HepG2 (cell line): ENCODE data around the gene MYO18B. TPM values are rescaled to one million over a fixed set of nuclear protein-coding genes. Genes with fewer than 3 reads are reported as not detected.

ENCODE experiments used
- ATAC-seq: fragments of 200-7000 bp; cut with Tn5 transposase; 3 replicates; pipeline ENCODE4 v1.9.1; 2020; ENCODE audit warnings: mild to moderate bottlenecking, moderate library complexity
- BruUV-seq: library from RNA; stranded (reverse); fragments of 400-500 nt; replicated peaks from 2 replicates; lab custom pipeline; 2021; lab: Mats Ljungman, UMichigan
- CTCF ChIA-PET: fragments of 300-600 bp; formaldehyde crosslinking; extraction: SDS; loops from one replicate; lab custom pipeline; 2021; ENCODE audit warnings: low total read pairs, inconsistent platforms, low intra/inter-chr PET ratio; lab: Yijun Ruan, JAX
- POLR2A ChIA-PET: fragments of 350-600 bp; sonication (Branson Sonifier 250); formaldehyde crosslinking; loops from one replicate; lab custom pipeline; 2020; ENCODE audit warnings: antibody characterized with exemption, inconsistent platforms; lab: Yijun Ruan, JAX
- DNase-seq: peaks from one replicate; pipeline ENCODE4 v3.0.0-alpha.2; 2015; ENCODE audit warnings: low spot score
- FAIRE-seq: peaks from 3 replicates; lab custom pipeline; 2011; peaks lifted over from hg19 to GRCh38; lab: Jason Lieb, UNC
- H2AFZ ChIP-seq: one replicate; pipeline ENCODE4 v1.6.1; 2011; ENCODE audit warnings: low read length, inconsistent platforms
- H3K27ac ChIP-seq: fragments of 300-600 bp; 3 replicates; pipeline ENCODE4 v1.8.0; 2011; ENCODE audit warnings: mixed run types, mild to moderate bottlenecking, mixed read lengths, low read length, inconsistent platforms; ENCODE audit not compliant: insufficient read depth; ENCODE audit errors: extremely low read length
- H3K27me3 ChIP-seq, 2 experiments: fragments of 200-600 bp in 1 of 2; 2 replicates in 1 of 2; 3 replicates in 1 of 2; pipeline versions ENCODE4 v1.6.0 to v1.8.0; 2011; ENCODE audit warnings: low read length in 2 of 2, mild to moderate bottlenecking in 2 of 2, moderate library complexity in 2 of 2, inconsistent platforms in 1 of 2; ENCODE audit not compliant: insufficient read depth in 2 of 2, control insufficient read depth in 1 of 2
- H3K36me3 ChIP-seq, 2 experiments: fragments of 200-600 bp in 1 of 2; replicated peaks in 1 of 2; 2 replicates in 1 of 2; 3 replicates in 1 of 2; pipeline versions ENCODE4 v1.5.1 to v1.8.0; 2011; ENCODE audit warnings: low read length in 2 of 2, inconsistent platforms in 1 of 2; ENCODE audit not compliant: insufficient read depth in 2 of 2, control insufficient read depth in 1 of 2
- H3K4me1 ChIP-seq: 2 replicates; pipeline ENCODE4 v1.5.1; 2012; ENCODE audit warnings: low read length, inconsistent platforms; ENCODE audit not compliant: insufficient read depth
- H3K4me2 ChIP-seq: 2 replicates; pipeline ENCODE4 v1.6.0; 2011; ENCODE audit warnings: low read depth, low read length, inconsistent platforms
- H3K4me3 ChIP-seq, 3 experiments: fragments of 200-600 bp in 1 of 3; sonication (generic), shearing (Covaris generic) in 1 of 3; replicated peaks in 1 of 3; 2 replicates each; pipeline ENCODE4 v1.5.1; 2011 to 2016; ENCODE audit warnings: low read length in 3 of 3, inconsistent platforms in 2 of 3, low read depth in 2 of 3, mild to moderate bottlenecking in 2 of 3, control low read depth in 1 of 3, mixed read lengths in 1 of 3; ENCODE audit not compliant: insufficient read depth in 1 of 3
- H3K79me2 ChIP-seq: one replicate; pipeline ENCODE4 v1.6.1; 2011; ENCODE audit warnings: low read length, inconsistent platforms; ENCODE audit not compliant: insufficient read depth
- H3K9ac ChIP-seq: 2 replicates; pipeline ENCODE4 v1.6.0; 2011; ENCODE audit warnings: mild to moderate bottlenecking, low read depth, low read length, inconsistent platforms; ENCODE audit not compliant: insufficient read depth
- H3K9me3 ChIP-seq: 2 replicates; pipeline ENCODE4 v1.5.1; 2012; ENCODE audit warnings: mild to moderate bottlenecking, low read length
- H4K20me1 ChIP-seq: 2 replicates; pipeline ENCODE4 v1.6.0; 2011; ENCODE audit warnings: inconsistent platforms, mild to moderate bottlenecking, low read length, moderate library complexity; ENCODE audit not compliant: insufficient read depth
- ETV5 ChIP-seq: IDR thresholded peaks from 2 replicates; pipeline ENCODE4 v1.6.1; 2018; ENCODE audit warnings: missing biosample characterization, missing genetic modification reagents, inconsistent platforms, borderline replicate concordance
- GLI4 ChIP-seq: sonication (generic); formaldehyde crosslinking; IDR thresholded peaks from 2 replicates; pipeline ENCODE4 v1.5.1; 2020; ENCODE audit warnings: missing genetic modification reagents, mild to moderate bottlenecking, moderate library complexity, borderline replicate concordance
- HDAC1 ChIP-seq: sonication (generic); formaldehyde crosslinking; IDR thresholded peaks from 2 replicates; pipeline ENCODE4 v1.5.1; 2020; ENCODE audit warnings: mild to moderate bottlenecking, missing genetic modification reagents
- HOXA7 ChIP-seq: sonication (generic); formaldehyde crosslinking; IDR thresholded peaks from 2 replicates; pipeline ENCODE4 v1.8.1; 2022; ENCODE audit warnings: mild to moderate bottlenecking, missing genetic modification reagents, moderate library complexity
- ISX ChIP-seq: sonication (generic); formaldehyde crosslinking; conservative IDR thresholded peaks from 2 replicates; pipeline ENCODE4 v1.5.0; 2020; ENCODE audit warnings: missing genetic modification reagents
- NFATC3 ChIP-seq: sonication (generic); formaldehyde crosslinking; IDR thresholded peaks from 2 replicates; pipeline ENCODE4 v1.5.1; 2020; ENCODE audit warnings: mild to moderate bottlenecking, missing genetic modification reagents
- PRPF4 ChIP-seq: fragments of 200-400 bp; formaldehyde crosslinking; IDR thresholded peaks from 2 replicates; pipeline ENCODE4 v1.6.1; 2016; ENCODE audit warnings: low read length, low read depth; ENCODE audit not compliant: poor library complexity, severe bottlenecking
- RFX3 ChIP-seq: IDR thresholded peaks from 2 replicates; pipeline ENCODE4 v1.6.1; 2016; ENCODE audit warnings: missing biosample characterization, missing genetic modification reagents
- THRA ChIP-seq: sonication (generic); formaldehyde crosslinking; IDR thresholded peaks from 2 replicates; pipeline ENCODE4 v1.4.0; 2020; ENCODE audit warnings: missing genetic modification reagents, borderline replicate concordance
- TSC22D2 ChIP-seq: sonication (generic); formaldehyde crosslinking; IDR thresholded peaks from 2 replicates; pipeline ENCODE4 v1.5.1; 2020; ENCODE audit warnings: missing genetic modification reagents, mild to moderate bottlenecking, borderline replicate concordance
- ZNF17 ChIP-seq: sonication (generic); formaldehyde crosslinking; IDR thresholded peaks from 2 replicates; pipeline ENCODE4 v1.5.0; 2020; ENCODE audit warnings: mild to moderate bottlenecking, missing genetic modification reagents
- ZNF230 ChIP-seq: sonication (generic); formaldehyde crosslinking; IDR thresholded peaks from 2 replicates; pipeline ENCODE4 v1.4.0; 2020; ENCODE audit warnings: mild to moderate bottlenecking, missing genetic modification reagents
- ZNF251 ChIP-seq: sonication (generic); formaldehyde crosslinking; IDR thresholded peaks from 2 replicates; pipeline ENCODE4 v1.9.0; 2021; ENCODE audit warnings: mild to moderate bottlenecking, missing genetic modification reagents
- ZNF275 ChIP-seq: sonication (generic); formaldehyde crosslinking; IDR thresholded peaks from 2 replicates; pipeline ENCODE4 v1.8.0; 2022; ENCODE audit warnings: missing genetic modification reagents, mild to moderate bottlenecking, inconsistent platforms, borderline replicate concordance
- ZNF30 ChIP-seq: sonication (generic); formaldehyde crosslinking; IDR thresholded peaks from 2 replicates; pipeline ENCODE4 v1.5.0; 2020; ENCODE audit warnings: mild to moderate bottlenecking, missing genetic modification reagents
- ZNF317 ChIP-seq: sonication (generic); formaldehyde crosslinking; IDR thresholded peaks from 2 replicates; pipeline ENCODE4 v1.5.0; 2020; ENCODE audit warnings: mild to moderate bottlenecking, missing genetic modification reagents
- ZNF549 ChIP-seq: sonication (generic); formaldehyde crosslinking; IDR thresholded peaks from 2 replicates; pipeline ENCODE4 v1.5.0; 2020; ENCODE audit warnings: missing genetic modification reagents
- ZSCAN22 ChIP-seq: sonication (generic); formaldehyde crosslinking; IDR thresholded peaks from 2 replicates; pipeline ENCODE4 v1.4.0; 2020; ENCODE audit warnings: mild to moderate bottlenecking, missing genetic modification reagents
- WGBS: methylation state at CpG from one replicate; pipeline ENCODE4 v1.1.6; 2017; ENCODE audit warnings: low lambda C conversion rate; 5-methylcytosine and 5-hydroxymethylcytosine counted together
- in situ Hi-C: cut with HindIII; loops from 2 replicates; pipeline ENCODE4 v1.10.0; 2017; ENCODE audit warnings: low pct_unique_long_range_greater_than_20kb; ENCODE audit not compliant: extremely low pct_ligation_motif_present
- intact Hi-C: fragments of 100-400 bp; cut with micrococcal nuclease; formaldehyde crosslinking; loops from one replicate; pipeline ENCODE4 v1.10.0; 2022; ENCODE audit not compliant: unreplicated experiment
- polyA plus RNA-seq, 8 experiments: library from polyadenylated mRNA; depleted of rRNA in 3 of 8; stranded (reverse) in 7 of 8; unstranded in 1 of 8; fragments of >200 nt; fragmentation: Illumina TruSeq in 4 of 8; extraction: Trizol in 4 of 8; gene quantifications; 2 replicates each; pipeline versions ENCODE4 v1.2.1 to v1.2.3, GENCODE V29; 2011 to 2016; ENCODE audit warnings: low read depth in 4 of 8, missing spikeins in 1 of 8, mixed read lengths in 1 of 8; ENCODE audit not compliant: insufficient read depth in 1 of 8
- total RNA-seq, 5 experiments: library from RNA; depleted of rRNA; stranded (reverse); fragments of >200 nt; fragmentation: Illumina TruSeq; extraction: Trizol; gene quantifications; 2 replicates each; pipeline ENCODE4 v1.2.3, GENCODE V29; 2016; ENCODE audit warnings: low read depth in 1 of 5

MYO18B gene
- total and polyA plus RNA-seq, 2 of the 13 experiments (the other 11 are each of a cell fraction or from before 2014, with no cell fraction given), result 0.01 TPM; not detected in 1

GRCh38 chr22:26047920-26048319, 305.9 kb downstream of the MYO18B start:
- 43% methylated on average over 8 of the region's 8 CpGs for WGBS
- in situ Hi-C loops (no loop called here), intact Hi-C loops (no loop called here)
- Histone ChIP-seq H3K9me3 (no peaks in the 10 kb centered on the region), H2AFZ (no peak overlapping the region), H3K4me1 (no peaks in the 10 kb centered on the region), H4K20me1 (no peaks in the 10 kb centered on the region), H3K27me3 (0 out of 5 replicates have a peak, but pooled peaks cover 0 to 7% of the 10 kb centered on the region in 2 experiments), H3K4me2 (no peak overlapping the region), H3K36me3 (no peaks in the 10 kb centered on the region), H3K27ac (no peak overlapping the region), H3K79me2 (no peaks in the 10 kb centered on the region), H3K9ac (no peak overlapping the region), H3K4me3 (no peak overlapping the region)
- TF ChIP-seq ZNF251 (CRISPR knock-in tag), result no peak
- no peak for TF ChIP-seq ZNF549 (CRISPR knock-in tag)
- TF ChIP-seq ZNF230 (CRISPR knock-in tag), result no peak
- TF ChIP-seq THRA (CRISPR knock-in tag), result no peak
- TF ChIP-seq ZNF275 (CRISPR knock-in tag), result no peak
- TF ChIP-seq TSC22D2 (CRISPR knock-in tag), result no peak
- TF ChIP-seq PRPF4, result no peak
- TF ChIP-seq ZNF317, result no peak
- TF ChIP-seq ETV5, result no peak
- no peak for TF ChIP-seq GLI4 (CRISPR knock-in tag)
- TF ChIP-seq ZSCAN22, result no peak
- TF ChIP-seq ISX, result no peak
- no peak for TF ChIP-seq HOXA7 (CRISPR knock-in tag)
- TF ChIP-seq RFX3 (CRISPR knock-in tag), result no peak
- no peak for TF ChIP-seq NFATC3 (CRISPR knock-in tag)
- TF ChIP-seq ZNF30 (CRISPR knock-in tag), result no peak
- no peak for TF ChIP-seq HDAC1
- no peak for TF ChIP-seq ZNF17 (CRISPR knock-in tag)
- FAIRE-seq (no peak), DNase-seq (no peak), ATAC-seq (no peak)
- no TSS peak for BruUV-seq
- CTCF ChIA-PET, result no interaction called here
- POLR2A ChIA-PET, result no interaction called here
